GM12878 (cell line): ENCODE data around the gene LHX2. TPM values are rescaled to one million over a fixed set of nuclear protein-coding genes. Genes with fewer than 3 reads are reported as not detected.

Source experiments
- BMI1 ChIP-seq: fragments of 450-650 bp; IDR thresholded peaks from 2 replicates; pipeline ENCODE4 v1.6.1; 2016; ENCODE audit warnings: mild to moderate bottlenecking, moderate library complexity, borderline replicate concordance
- CHD4 ChIP-seq: fragments of 200-600 bp; sonication (generic); IDR thresholded peaks from 2 replicates; pipeline ENCODE4 v1.6.1; 2016; ENCODE audit warnings: mild to moderate bottlenecking
- FOXM1 ChIP-seq: IDR thresholded peaks from 2 replicates; pipeline ENCODE4 v1.6.1; 2012; ENCODE audit warnings: low read depth, mild to moderate bottlenecking, inconsistent platforms, low read length, moderate library complexity
- GABPA ChIP-seq: IDR thresholded peaks from 2 replicates; pipeline ENCODE4 v1.6.1; 2014; ENCODE audit warnings: antibody characterized with exemption, low read depth, mild to moderate bottlenecking, inconsistent platforms
- NFYB ChIP-seq: IDR thresholded peaks from 2 replicates; pipeline ENCODE4 v1.6.1; 2011; ENCODE audit warnings: low read depth, mild to moderate bottlenecking, low read length, improper control_type of control experiment, moderate library complexity; ENCODE audit not compliant: insufficient read depth
- PAX5 ChIP-seq: IDR thresholded peaks from 2 replicates; pipeline ENCODE4 v1.6.1; 2011; ENCODE audit warnings: low read depth, low read length, borderline replicate concordance
- POLR2A ChIP-seq: IDR thresholded peaks from 2 replicates; pipeline ENCODE4 v1.6.1; 2011; ENCODE audit warnings: low read depth, mild to moderate bottlenecking, low read length
- POLR2AphosphoS5 ChIP-seq: IDR thresholded peaks from 2 replicates; pipeline ENCODE4 v1.6.1; 2011; ENCODE audit warnings: mild to moderate bottlenecking, low read length, inconsistent platforms
- POU2F2 ChIP-seq: IDR thresholded peaks from 3 replicates; pipeline ENCODE4 v1.6.1; 2011; ENCODE audit warnings: low read depth, mild to moderate bottlenecking, low read length, borderline replicate concordance
- RUNX3 ChIP-seq: IDR thresholded peaks from 2 replicates; pipeline ENCODE4 v1.6.1; 2012; ENCODE audit warnings: low read length, inconsistent platforms
- SREBF1 ChIP-seq: IDR thresholded peaks from 2 replicates; pipeline ENCODE4 v1.6.1; 2012; ENCODE audit warnings: mild to moderate bottlenecking, low read length
- SRF ChIP-seq, 2 experiments: IDR thresholded peaks; 2 replicates each; pipeline ENCODE4 v1.6.1; 2011; ENCODE audit warnings: low read depth in 2 of 2, low read length in 2 of 2, mild to moderate bottlenecking in 1 of 2, moderate library complexity in 1 of 2
- ZNF384 ChIP-seq: IDR thresholded peaks from 2 replicates; pipeline ENCODE4 v1.6.1; 2012; ENCODE audit warnings: low read depth, mild to moderate bottlenecking, low read length, improper control_type of control experiment, borderline replicate concordance
- polyA plus RNA-seq, 11 experiments: library from polyadenylated mRNA; depleted of rRNA in 4 of 11; unstranded in 6 of 11; stranded (reverse) in 5 of 11; fragments of >200 nt; fragmentation: Nextera tagmentation in 4 of 11; fragmentation: Illumina TruSeq in 1 of 11; extraction: Ambion mirVana in 4 of 11; extraction: Trizol in 1 of 11; gene quantifications; 1 replicate in 1 of 11; 2 replicates in 10 of 11; pipeline versions ENCODE4 v1.2.1 to v1.2.3, GENCODE V29; 2011 to 2016; ENCODE audit warnings: inconsistent platforms in 2 of 11, missing spikeins in 2 of 11, low read depth in 1 of 11
- total RNA-seq, 4 experiments: library from RNA; depleted of rRNA in 3 of 4; stranded (reverse); fragments of >200 nt in 3 of 4; fragmentation: Illumina TruSeq in 1 of 4; extraction: Trizol in 1 of 4; gene quantifications; 2 replicates each; pipeline versions ENCODE4 v1.2.1 to v1.2.3, GENCODE V29; 2013 to 2021
- TF ChIP-seq, protein P1 (sequence below), 3 experiments: IDR thresholded peaks in 2 of 3; conservative IDR thresholded peaks in 1 of 3; 2 replicates each; pipeline ENCODE4 v1.5.1; 2011; ENCODE audit warnings: low read depth in 3 of 3, low read length in 3 of 3, mild to moderate bottlenecking in 3 of 3, control low read depth in 2 of 3, moderate library complexity in 2 of 3, inconsistent platforms in 1 of 3, mixed read lengths in 1 of 3; ENCODE audit not compliant: control insufficient read depth in 2 of 3, insufficient read depth in 1 of 3; ENCODE audit errors: extremely low read depth in 1 of 3
- TF ChIP-seq, protein P2 (sequence below): fragments of 450-650 bp; IDR thresholded peaks from 2 replicates; pipeline ENCODE4 v1.6.1; 2017; ENCODE audit warnings: mild to moderate bottlenecking, moderate library complexity
- TF ChIP-seq, protein P3 (sequence below): IDR thresholded peaks from 2 replicates; pipeline ENCODE4 v1.6.1; 2011; ENCODE audit warnings: borderline replicate concordance, low read depth, mild to moderate bottlenecking, moderate library complexity, mixed read lengths, low read length; ENCODE audit not compliant: insufficient read depth; ENCODE audit errors: extremely low read length
- TF ChIP-seq, protein P4 (sequence below): fragments of 150-350 bp; IDR thresholded peaks from 2 replicates; pipeline ENCODE4 v1.6.1; 2014; ENCODE audit warnings: mild to moderate bottlenecking, low read depth, low read length

LHX2 gene
- total and polyA plus RNA-seq, 10 of the 15 experiments (the other 5 are each of a cell fraction or from before 2014, with no cell fraction given): 0.82 to 69.8 (median 5.3) TPM

DNA sequence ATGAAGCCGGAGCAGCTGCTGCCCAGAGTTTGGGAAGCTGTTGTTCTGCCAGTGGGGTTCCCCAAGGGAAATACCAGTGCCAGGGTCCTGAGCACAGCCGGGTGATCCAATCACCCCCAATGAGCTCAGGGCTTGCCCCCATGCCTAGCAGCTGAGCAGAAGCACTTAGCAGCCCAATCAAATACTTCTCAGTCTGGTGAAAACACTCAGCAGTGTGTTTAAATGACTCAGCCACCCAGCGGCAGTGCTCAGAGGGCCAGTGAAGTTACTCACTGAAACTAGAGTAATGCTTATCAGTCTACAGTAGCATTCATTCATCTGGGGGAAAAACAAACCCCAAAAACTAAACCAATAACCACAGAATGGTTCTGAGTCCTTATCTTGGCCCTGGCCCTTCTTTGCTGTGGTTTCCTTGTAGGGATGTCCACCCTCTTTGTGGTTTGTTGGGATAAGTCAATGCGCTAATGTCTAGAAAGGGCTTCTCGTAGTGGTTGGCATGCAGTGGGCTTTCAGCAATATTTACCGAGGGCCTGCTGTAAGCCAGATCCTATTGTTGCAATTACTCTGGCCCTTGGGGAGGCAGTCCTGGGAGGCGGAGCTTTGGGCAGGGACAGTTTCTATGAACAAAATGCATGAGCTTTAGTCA lies 43.1 kb downstream of the LHX2 start (continued):
- TF ChIP-seq POLR2AphosphoS5 (no peak), PAX5 (peak; percentile 91), POLR2A (no peak), NFYB (0 out of 2 replicates have a peak, but pooled peaks have one; percentile 25), ZNF384 (no peak), SREBF1 (no peak), BMI1 (0 out of 2 replicates have a peak, but pooled peaks have one; percentile 33), FOXM1 (peak; percentile 88), SRF (IDR thresholded peaks at IDR 0.05; ENCODE audit: low read depth in 2 of 2, low read length in 2 of 2) (no peak), RUNX3 (peak; percentile 100), POU2F2 (0 out of 3 replicates have a peak, but pooled peaks have one; percentile 73), CHD4 (no peak), GABPA (peak; percentile 72)
- TF ChIP-seq, protein P1, sequence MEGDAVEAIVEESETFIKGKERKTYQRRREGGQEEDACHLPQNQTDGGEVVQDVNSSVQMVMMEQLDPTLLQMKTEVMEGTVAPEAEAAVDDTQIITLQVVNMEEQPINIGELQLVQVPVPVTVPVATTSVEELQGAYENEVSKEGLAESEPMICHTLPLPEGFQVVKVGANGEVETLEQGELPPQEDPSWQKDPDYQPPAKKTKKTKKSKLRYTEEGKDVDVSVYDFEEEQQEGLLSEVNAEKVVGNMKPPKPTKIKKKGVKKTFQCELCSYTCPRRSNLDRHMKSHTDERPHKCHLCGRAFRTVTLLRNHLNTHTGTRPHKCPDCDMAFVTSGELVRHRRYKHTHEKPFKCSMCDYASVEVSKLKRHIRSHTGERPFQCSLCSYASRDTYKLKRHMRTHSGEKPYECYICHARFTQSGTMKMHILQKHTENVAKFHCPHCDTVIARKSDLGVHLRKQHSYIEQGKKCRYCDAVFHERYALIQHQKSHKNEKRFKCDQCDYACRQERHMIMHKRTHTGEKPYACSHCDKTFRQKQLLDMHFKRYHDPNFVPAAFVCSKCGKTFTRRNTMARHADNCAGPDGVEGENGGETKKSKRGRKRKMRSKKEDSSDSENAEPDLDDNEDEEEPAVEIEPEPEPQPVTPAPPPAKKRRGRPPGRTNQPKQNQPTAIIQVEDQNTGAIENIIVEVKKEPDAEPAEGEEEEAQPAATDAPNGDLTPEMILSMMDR (IDR thresholded peaks at IDR 0.05 in 2 of 3, conservative IDR thresholded peaks at IDR 0.05 in 1 of 3; ENCODE audit: control insufficient read depth in 2 of 3, extremely low read depth in 1 of 3, insufficient read depth in 1 of 3, low read depth in 3 of 3, low read length in 3 of 3): peak in 2 of 3 experiments; percentile 2 to 17; a peak in 1 of 6 replicates
- TF ChIP-seq, protein P2, sequence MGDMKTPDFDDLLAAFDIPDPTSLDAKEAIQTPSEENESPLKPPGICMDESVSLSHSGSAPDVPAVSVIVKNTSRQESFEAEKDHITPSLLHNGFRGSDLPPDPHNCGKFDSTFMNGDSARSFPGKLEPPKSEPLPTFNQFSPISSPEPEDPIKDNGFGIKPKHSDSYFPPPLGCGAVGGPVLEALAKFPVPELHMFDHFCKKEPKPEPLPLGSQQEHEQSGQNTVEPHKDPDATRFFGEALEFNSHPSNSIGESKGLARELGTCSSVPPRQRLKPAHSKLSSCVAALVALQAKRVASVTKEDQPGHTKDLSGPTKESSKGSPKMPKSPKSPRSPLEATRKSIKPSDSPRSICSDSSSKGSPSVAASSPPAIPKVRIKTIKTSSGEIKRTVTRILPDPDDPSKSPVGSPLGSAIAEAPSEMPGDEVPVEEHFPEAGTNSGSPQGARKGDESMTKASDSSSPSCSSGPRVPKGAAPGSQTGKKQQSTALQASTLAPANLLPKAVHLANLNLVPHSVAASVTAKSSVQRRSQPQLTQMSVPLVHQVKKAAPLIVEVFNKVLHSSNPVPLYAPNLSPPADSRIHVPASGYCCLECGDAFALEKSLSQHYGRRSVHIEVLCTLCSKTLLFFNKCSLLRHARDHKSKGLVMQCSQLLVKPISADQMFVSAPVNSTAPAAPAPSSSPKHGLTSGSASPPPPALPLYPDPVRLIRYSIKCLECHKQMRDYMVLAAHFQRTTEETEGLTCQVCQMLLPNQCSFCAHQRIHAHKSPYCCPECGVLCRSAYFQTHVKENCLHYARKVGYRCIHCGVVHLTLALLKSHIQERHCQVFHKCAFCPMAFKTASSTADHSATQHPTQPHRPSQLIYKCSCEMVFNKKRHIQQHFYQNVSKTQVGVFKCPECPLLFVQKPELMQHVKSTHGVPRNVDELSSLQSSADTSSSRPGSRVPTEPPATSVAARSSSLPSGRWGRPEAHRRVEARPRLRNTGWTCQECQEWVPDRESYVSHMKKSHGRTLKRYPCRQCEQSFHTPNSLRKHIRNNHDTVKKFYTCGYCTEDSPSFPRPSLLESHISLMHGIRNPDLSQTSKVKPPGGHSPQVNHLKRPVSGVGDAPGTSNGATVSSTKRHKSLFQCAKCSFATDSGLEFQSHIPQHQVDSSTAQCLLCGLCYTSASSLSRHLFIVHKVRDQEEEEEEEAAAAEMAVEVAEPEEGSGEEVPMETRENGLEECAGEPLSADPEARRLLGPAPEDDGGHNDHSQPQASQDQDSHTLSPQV: no peak
- TF ChIP-seq, protein P3, sequence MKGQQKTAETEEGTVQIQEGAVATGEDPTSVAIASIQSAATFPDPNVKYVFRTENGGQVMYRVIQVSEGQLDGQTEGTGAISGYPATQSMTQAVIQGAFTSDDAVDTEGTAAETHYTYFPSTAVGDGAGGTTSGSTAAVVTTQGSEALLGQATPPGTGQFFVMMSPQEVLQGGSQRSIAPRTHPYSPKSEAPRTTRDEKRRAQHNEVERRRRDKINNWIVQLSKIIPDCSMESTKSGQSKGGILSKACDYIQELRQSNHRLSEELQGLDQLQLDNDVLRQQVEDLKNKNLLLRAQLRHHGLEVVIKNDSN: no peak
- TF ChIP-seq, protein P4, sequence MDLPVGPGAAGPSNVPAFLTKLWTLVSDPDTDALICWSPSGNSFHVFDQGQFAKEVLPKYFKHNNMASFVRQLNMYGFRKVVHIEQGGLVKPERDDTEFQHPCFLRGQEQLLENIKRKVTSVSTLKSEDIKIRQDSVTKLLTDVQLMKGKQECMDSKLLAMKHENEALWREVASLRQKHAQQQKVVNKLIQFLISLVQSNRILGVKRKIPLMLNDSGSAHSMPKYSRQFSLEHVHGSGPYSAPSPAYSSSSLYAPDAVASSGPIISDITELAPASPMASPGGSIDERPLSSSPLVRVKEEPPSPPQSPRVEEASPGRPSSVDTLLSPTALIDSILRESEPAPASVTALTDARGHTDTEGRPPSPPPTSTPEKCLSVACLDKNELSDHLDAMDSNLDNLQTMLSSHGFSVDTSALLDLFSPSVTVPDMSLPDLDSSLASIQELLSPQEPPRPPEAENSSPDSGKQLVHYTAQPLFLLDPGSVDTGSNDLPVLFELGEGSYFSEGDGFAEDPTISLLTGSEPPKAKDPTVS: no peak
